ENCODE measurements around the gene MSRB3. TPM values are rescaled to one million over a fixed set of nuclear protein-coding genes. Genes with fewer than 3 reads are reported as not detected.

Gene MSRB3
- total and polyA plus RNA-seq, 2 of the 4 experiments (the other 2 are of a cell fraction): 31.7 to 35.7 TPM

DNA sequence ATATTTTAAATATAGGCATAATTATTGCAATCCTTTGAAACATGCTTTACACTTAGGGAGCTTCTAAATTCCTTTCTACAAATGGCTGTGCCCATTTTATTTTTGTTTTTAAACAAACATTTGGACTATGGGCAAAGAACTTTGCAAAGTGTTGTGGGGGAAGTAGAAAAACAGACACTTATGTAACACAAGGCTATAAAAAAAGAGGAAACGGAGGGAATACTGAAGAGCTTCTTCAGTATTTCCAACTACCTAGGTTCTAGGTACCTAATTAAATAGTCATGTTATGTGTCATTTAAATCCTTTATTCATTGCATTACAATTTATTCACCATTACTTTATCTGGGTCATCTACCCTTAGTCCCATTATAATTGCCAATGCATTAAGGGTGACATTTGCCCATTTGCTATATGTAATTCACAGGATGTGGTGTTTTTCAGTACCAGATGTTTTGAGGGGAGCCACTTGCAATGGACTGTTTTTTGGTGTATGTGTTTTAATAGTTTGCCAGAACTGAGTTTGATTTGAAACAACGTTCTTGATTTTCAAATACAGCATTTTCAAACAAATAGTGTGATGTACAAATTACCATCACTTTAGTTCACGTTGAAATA, 1.5 kb upstream of the MSRB3 start:
- no CpG with 5 or more reads among the region's 3 CpGs for WGBS, 2 experiments (ENCODE audit: extremely low coverage in 2 of 2, insufficient read length in 1 of 2)

More for the DNA sequence above, 1.5 kb upstream of the MSRB3 start:
- dilution Hi-C loops (cut with HindIII; ENCODE audit: low sequenced_read_pairs, unreplicated experiment): no loop called here
- Histone ChIP-seq H3K27me3 (ENCODE audit: control insufficient read depth, insufficient read depth, low read length) (no peaks in the 10 kb centered on the region), H2BK5ac (ENCODE audit: low read depth, low read length, poor library complexity, severe bottlenecking) (no peak overlapping the region), H3K27ac (ENCODE audit: insufficient read depth, low read length) (no peak overlapping the region), H3K9ac (ENCODE audit: low read depth, low read length) (no peak overlapping the region), H3K79me1 (ENCODE audit: low read depth in 1 of 2, low read length in 2 of 2) (peaks cover 4 to 27% of the 10 kb centered on the region in 2 experiments; a peak in 3 of 4 replicates), H2BK20ac (ENCODE audit: low read depth, low read length) (no peak overlapping the region), H3K4ac (ENCODE audit: low read depth, low read length) (no peak overlapping the region), H4K91ac (ENCODE audit: insufficient read depth, low read depth, low read length) (no peak overlapping the region), H3K18ac (ENCODE audit: low read depth, low read length) (no peak overlapping the region), H3K36me3 (ENCODE audit: control insufficient read depth, insufficient read depth, low read length) (no peaks in the 10 kb centered on the region; the same call in 1 of the 2 replicates), H3K4me3 (ENCODE audit: insufficient read depth, low read depth, low read length) (no peak overlapping the region), H2AK5ac (ENCODE audit: low read depth, low read length) (no peak overlapping the region), H3K4me1 (ENCODE audit: control insufficient read depth, insufficient read depth, low read length) (peaks cover 7% of the 10 kb centered on the region), H2AFZ (replicated peaks; ENCODE audit: low read length, poor library complexity) (no peak overlapping the region), H2BK15ac (ENCODE audit: low read depth, low read length) (no peak overlapping the region), H3K9me1 (ENCODE audit: insufficient read depth, low read length) (peaks cover 10% of the 10 kb centered on the region), H2AK9ac (replicated peaks; ENCODE audit: low read depth, low read length, poor library complexity) (no peak overlapping the region), H4K5ac (ENCODE audit: low read depth, low read length) (no peak overlapping the region), H4K20me1 (ENCODE audit: insufficient read depth, low read length) (peaks cover 14% of the 10 kb centered on the region; the same call in 1 of the 2 replicates), H3K56ac (ENCODE audit: extremely low read depth, insufficient read depth, low read length) (no peak overlapping the region), H3K4me2 (ENCODE audit: low read depth, low read length) (no peak overlapping the region), H2BK120ac (ENCODE audit: low read depth, low read length) (no peak overlapping the region), H3K23ac (ENCODE audit: low read depth, low read length) (no peak overlapping the region), H3K14ac (replicated peaks; ENCODE audit: low read depth, low read length) (no peak overlapping the region), H3K9me3 (ENCODE audit: control insufficient read depth, insufficient read depth, low read length) (no peaks in the 10 kb centered on the region), H4K8ac (ENCODE audit: low read depth in 2 of 2, low read length in 2 of 2) (no peak overlapping the region)
- in situ Hi-C loops (cut with MboI; ENCODE audit: low sequenced_read_pairs): loop anchor here (25.0 kb wide), 1 partner anchor 1135 kb away; no protein-coding TSS in a partner anchor
- DNase-seq (no peak), ATAC-seq (ENCODE audit: low read depth) (no peak)
- intact Hi-C loops (cut with micrococcal nuclease): no loop called here
- POLR2A ChIA-PET (ENCODE audit: unreplicated experiment): no interaction called here
- no TSS peak for BruUV-seq (replicated peaks)
- CTCF ChIA-PET: no interaction called here
- TF ChIP-seq CHD1 (IDR thresholded peaks at IDR 0.05; ENCODE audit: low read depth, low read length) (no peak), POLR2A (IDR thresholded peaks at IDR 0.05; ENCODE audit: low read depth, low read length) (no peak), FOS (IDR thresholded peaks at IDR 0.05; ENCODE audit: low read depth, low read length) (no peak), MAFK (IDR thresholded peaks at IDR 0.05; ENCODE audit: low read depth, low read length) (no peak), MAZ (IDR thresholded peaks at IDR 0.05; ENCODE audit: borderline replicate concordance, low read depth, low read length) (no peak), NFE2L2 (IDR thresholded peaks at IDR 0.05; ENCODE audit: low read depth, low read length) (no peak), RCOR1 (IDR thresholded peaks at IDR 0.05; ENCODE audit: insufficient replicate concordance, low read length) (no peak), SMC3 (IDR thresholded peaks at IDR 0.05; ENCODE audit: low read depth, low read length) (no peak)

Data from IMR-90 (cell line).